KMS-11 (cell line): ENCODE results near the gene TM6SF1.

Experiments
- H2AFZ ChIP-seq: fragments of 200-600 bp; sonication (generic); 2 replicates; pipeline ENCODE4 v1.6.1; 2016; ENCODE audit warnings: antibody characterized with exemption, mixed run types, low read depth
- H3K27ac ChIP-seq: fragments of 200-600 bp; sonication (generic); 2 replicates; pipeline ENCODE4 v1.6.1; 2016; ENCODE audit warnings: mild to moderate bottlenecking, mixed run types
- H3K27me3 ChIP-seq: fragments of 200-600 bp; sonication (generic); 2 replicates; pipeline ENCODE4 v1.6.1; 2017; ENCODE audit warnings: mild to moderate bottlenecking, low read depth, mixed run types, moderate library complexity; ENCODE audit not compliant: insufficient read depth
- H3K36me3 ChIP-seq: fragments of 200-600 bp; sonication (generic); 2 replicates; pipeline ENCODE4 v1.6.1; 2017; ENCODE audit warnings: mild to moderate bottlenecking, mixed run types; ENCODE audit not compliant: insufficient read depth
- H3K4me1 ChIP-seq: fragments of 200-600 bp; sonication (generic); 2 replicates; pipeline ENCODE4 v1.6.1; 2016; ENCODE audit warnings: mild to moderate bottlenecking, low read depth, mixed run types; ENCODE audit not compliant: poor library complexity, severe bottlenecking
- H3K4me2 ChIP-seq: fragments of 200-600 bp; sonication (generic); 2 replicates; pipeline ENCODE4 v1.7.0; 2016; ENCODE audit warnings: mild to moderate bottlenecking, mixed run types
- H3K4me3 ChIP-seq: fragments of 200-600 bp; sonication (generic); IDR thresholded peaks from 2 replicates; pipeline ENCODE4 v1.6.1; 2017; ENCODE audit warnings: low read depth, low read length, mixed read lengths; ENCODE audit not compliant: insufficient read depth
- H3K79me2 ChIP-seq: fragments of 200-600 bp; sonication (generic); 2 replicates; pipeline ENCODE4 v1.6.1; 2016; ENCODE audit warnings: low read depth, mixed run types; ENCODE audit not compliant: insufficient read depth
- H3K9ac ChIP-seq: fragments of 200-600 bp; sonication (generic); 2 replicates; pipeline ENCODE4 v1.6.1; 2016; ENCODE audit warnings: mild to moderate bottlenecking, mixed run types
- H4K20me1 ChIP-seq: fragments of 200-600 bp; sonication (generic); 2 replicates; pipeline ENCODE4 v1.6.1; 2016; ENCODE audit warnings: mild to moderate bottlenecking, mixed run types; ENCODE audit not compliant: insufficient read depth
- TF ChIP-seq, protein P1 (sequence below): fragments of 200-600 bp; sonication (generic); conservative IDR thresholded peaks from 2 replicates; pipeline ENCODE4 v1.6.1; 2017; ENCODE audit warnings: low read depth, mild to moderate bottlenecking, antibody characterized with exemption, low read length, moderate library complexity, mixed read lengths

Gene TM6SF1

DNA sequence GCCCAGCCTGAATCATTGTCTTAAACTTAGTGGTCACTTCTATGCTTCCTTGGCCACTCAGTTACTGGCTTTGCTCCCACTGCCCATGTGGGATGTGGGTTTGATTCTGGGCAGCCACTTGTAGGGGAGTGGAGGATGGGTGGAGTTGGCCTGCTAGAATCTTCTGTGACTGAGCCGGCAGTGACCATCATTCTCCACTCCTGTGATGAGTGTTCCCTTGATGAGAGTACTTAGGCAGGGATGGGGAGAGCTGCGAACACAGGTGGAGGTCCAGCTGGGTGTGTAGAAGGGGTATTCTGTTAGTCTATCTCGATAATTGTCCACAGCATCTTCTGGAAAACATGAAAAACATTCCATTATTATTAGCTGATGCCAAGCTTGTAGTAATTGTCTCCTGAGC is 8.0 kb downstream of the TM6SF1 start:
- Histone ChIP-seq H3K4me1 (no peaks in the 10 kb centered on the region), H3K9ac (no peak overlapping the region), H3K36me3 (no peaks in the 10 kb centered on the region), H3K4me2 (no peak overlapping the region), H2AFZ (no peak overlapping the region), H3K79me2 (no peaks in the 10 kb centered on the region), H3K27ac (no peak overlapping the region), H3K4me3 (no peak overlapping the region), H4K20me1 (no peaks in the 10 kb centered on the region), H3K27me3 (no peaks in the 10 kb centered on the region)
- TF ChIP-seq, protein P1, sequence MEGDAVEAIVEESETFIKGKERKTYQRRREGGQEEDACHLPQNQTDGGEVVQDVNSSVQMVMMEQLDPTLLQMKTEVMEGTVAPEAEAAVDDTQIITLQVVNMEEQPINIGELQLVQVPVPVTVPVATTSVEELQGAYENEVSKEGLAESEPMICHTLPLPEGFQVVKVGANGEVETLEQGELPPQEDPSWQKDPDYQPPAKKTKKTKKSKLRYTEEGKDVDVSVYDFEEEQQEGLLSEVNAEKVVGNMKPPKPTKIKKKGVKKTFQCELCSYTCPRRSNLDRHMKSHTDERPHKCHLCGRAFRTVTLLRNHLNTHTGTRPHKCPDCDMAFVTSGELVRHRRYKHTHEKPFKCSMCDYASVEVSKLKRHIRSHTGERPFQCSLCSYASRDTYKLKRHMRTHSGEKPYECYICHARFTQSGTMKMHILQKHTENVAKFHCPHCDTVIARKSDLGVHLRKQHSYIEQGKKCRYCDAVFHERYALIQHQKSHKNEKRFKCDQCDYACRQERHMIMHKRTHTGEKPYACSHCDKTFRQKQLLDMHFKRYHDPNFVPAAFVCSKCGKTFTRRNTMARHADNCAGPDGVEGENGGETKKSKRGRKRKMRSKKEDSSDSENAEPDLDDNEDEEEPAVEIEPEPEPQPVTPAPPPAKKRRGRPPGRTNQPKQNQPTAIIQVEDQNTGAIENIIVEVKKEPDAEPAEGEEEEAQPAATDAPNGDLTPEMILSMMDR = no peak

DNA sequence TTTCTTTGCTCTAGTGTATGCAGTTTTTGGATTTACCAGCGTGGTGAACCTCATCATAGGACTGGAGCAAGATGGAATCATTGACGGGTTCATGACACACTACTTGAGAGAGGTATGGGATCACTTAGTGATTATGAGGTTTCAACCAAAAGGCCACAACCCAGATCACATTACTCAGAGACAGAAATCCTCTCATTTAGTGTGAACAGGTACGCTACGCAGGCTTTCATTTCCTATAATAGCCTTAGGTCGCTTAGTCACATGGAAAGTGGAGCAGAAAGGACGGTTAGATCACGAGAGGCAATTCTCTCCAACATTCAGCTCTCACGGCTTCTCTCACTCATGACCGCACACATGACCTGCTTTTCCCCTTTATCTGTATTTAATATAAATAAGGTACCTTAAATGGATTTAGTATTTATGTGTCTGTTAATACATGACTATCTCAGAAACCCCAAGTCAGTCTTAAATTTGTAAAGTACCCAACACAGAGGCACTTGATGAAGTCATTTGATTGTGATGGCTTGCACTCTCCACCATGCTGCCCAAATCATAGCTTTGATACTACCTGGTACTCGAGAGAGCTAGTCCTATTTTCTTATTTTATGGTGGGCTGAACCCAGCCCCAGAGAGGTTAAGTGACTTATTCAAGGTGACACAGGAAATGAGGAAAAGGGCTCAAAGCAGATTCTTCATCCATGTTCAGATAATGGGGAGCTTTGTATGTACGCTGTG is 8.6 kb downstream of the TM6SF1 start:
- TF ChIP-seq, protein P1 = no peak
- no peaks in the 10 kb centered on the region for H4K20me1 ChIP-seq
- no peaks in the 10 kb centered on the region for H3K4me1 ChIP-seq
- no peak overlapping the region for H3K4me3 ChIP-seq
- H3K36me3 ChIP-seq = no peaks in the 10 kb centered on the region
- H3K4me2 ChIP-seq = no peak overlapping the region
- no peaks in the 10 kb centered on the region for H3K27me3 ChIP-seq
- H3K9ac ChIP-seq = no peak overlapping the region
- H3K79me2 ChIP-seq = no peaks in the 10 kb centered on the region
- H2AFZ ChIP-seq = no peak overlapping the region
- no peak overlapping the region for H3K27ac ChIP-seq

DNA sequence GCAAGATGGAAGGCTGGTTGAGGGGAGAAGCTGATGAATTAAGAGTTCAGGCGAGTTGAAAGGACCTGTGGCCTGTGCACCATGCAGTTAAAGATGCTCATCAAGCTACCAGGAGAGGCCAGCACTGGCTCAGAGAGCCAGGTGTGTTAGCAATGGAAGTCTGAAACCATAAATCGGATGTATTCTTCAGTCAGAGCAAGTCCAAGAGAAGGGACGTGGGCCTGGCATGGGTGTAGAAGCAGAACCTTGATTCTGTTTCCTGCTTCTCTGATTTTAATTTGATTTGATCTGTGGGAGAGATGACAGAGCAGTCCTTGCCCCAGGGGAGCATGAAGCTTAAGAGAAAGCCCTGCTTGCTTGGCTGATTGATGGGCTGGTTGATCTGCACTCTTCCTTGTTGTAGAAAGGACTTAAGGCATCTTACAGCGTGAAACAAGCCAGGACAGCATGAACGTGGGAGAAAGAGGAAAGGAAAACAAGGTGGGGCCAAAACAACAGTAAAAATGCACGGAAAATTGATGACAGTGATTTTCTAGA is 10.9 kb downstream of the TM6SF1 start:
- Histone ChIP-seq H3K4me1 (no peaks in the 10 kb centered on the region), H3K27ac (no peak overlapping the region), H3K79me2 (no peaks in the 10 kb centered on the region), H3K27me3 (no peaks in the 10 kb centered on the region), H3K9ac (no peak overlapping the region), H2AFZ (no peak overlapping the region), H3K36me3 (no peaks in the 10 kb centered on the region), H3K4me3 (no peak overlapping the region), H3K4me2 (no peak overlapping the region), H4K20me1 (no peaks in the 10 kb centered on the region)
- TF ChIP-seq, protein P1 = no peak

DNA sequence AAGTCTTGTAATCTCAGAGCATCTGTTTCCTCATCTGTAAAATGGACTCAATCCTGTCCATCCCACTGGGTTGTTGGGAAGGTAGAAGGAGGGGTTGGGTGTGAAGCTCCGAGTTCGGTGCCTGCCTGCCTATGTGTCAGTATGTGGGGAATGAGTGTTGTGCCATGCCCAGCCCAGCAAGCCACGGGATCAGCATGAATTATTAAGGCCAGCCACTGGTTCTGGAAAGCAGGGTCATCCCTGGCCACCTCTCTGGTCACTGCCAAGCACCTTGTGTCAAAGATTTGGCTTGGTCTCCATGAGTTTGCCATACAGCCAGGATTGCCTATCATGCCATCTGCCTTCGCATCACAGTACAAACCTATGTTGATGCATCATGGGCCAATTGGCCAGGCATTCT is 11.5 kb downstream of the TM6SF1 start:
- TF ChIP-seq, protein P1 = no peak

More for the DNA sequence above, 11.5 kb downstream of the TM6SF1 start:
- Histone ChIP-seq H3K36me3 (no peaks in the 10 kb centered on the region), H3K79me2 (no peaks in the 10 kb centered on the region), H2AFZ (no peak overlapping the region), H3K9ac (no peak overlapping the region), H3K27me3 (no peaks in the 10 kb centered on the region), H3K4me3 (no peak overlapping the region), H4K20me1 (no peaks in the 10 kb centered on the region), H3K4me2 (no peak overlapping the region), H3K4me1 (no peaks in the 10 kb centered on the region), H3K27ac (no peak overlapping the region)
